Activated CD4-positive, CD25-positive, alpha-beta regulatory T cell treated with anti-CD3 and anti-CD28 coated beads, Interleukin-2, amount 50 U/mL, for 16 hours (primary cell): Measurements from ENCODE around the gene PPP1R12B.
"Not testable (repeated sequence)": the region's sequence is repeated elsewhere in the genome, so short reads cannot be mapped to it uniquely, and the experiment has no call there.

Experiments
- DNase-seq: peaks from one replicate; pipeline ENCODE4 v3.0.0-alpha.2; 2020; ENCODE audit warnings: low read depth, low spot score

PPP1R12B gene

GRCh38 chr1:202398439-202398838, 49.9 kb downstream of the PPP1R12B start:
- DNase-seq: not testable (repeated sequence)

GRCh38 chr1:202401771-202402170, 53.3 kb downstream of the PPP1R12B start:
- not testable (repeated sequence) for DNase-seq

GRCh38 chr1:202403381-202403780, 54.9 kb downstream of the PPP1R12B start:
- not testable (repeated sequence) for DNase-seq

- DNase-seq: no peak
Measured at GRCh38 chr1:202405928-202406327, 57.4 kb downstream of the PPP1R12B start.

GRCh38 chr1:202406896-202407295, 58.4 kb downstream of the PPP1R12B start:
- not testable (repeated sequence) for DNase-seq

- not testable (repeated sequence) for DNase-seq
Measured at GRCh38 chr1:202407378-202407777, 58.9 kb downstream of the PPP1R12B start.

GRCh38 chr1:202410251-202410650, 61.8 kb downstream of the PPP1R12B start:
- not testable (repeated sequence) for DNase-seq

GRCh38 chr1:202410854-202411357, 62.4 kb downstream of the PPP1R12B start:
- not testable (repeated sequence) for DNase-seq

- no peak for DNase-seq
Measured at GRCh38 chr1:202411422-202411821, 62.9 kb downstream of the PPP1R12B start.

- not testable (repeated sequence) for DNase-seq
Measured at GRCh38 chr1:202412421-202412820, 63.9 kb downstream of the PPP1R12B start.

- no peak for DNase-seq
Measured at GRCh38 chr1:202416641-202417040, 68.1 kb downstream of the PPP1R12B start.

- not testable (repeated sequence) for DNase-seq
Measured at GRCh38 chr1:202417141-202417540, 68.6 kb downstream of the PPP1R12B start.

- DNase-seq: not testable (repeated sequence)
Measured at GRCh38 chr1:202417762-202418201, 69.3 kb downstream of the PPP1R12B start.

- DNase-seq: not testable (repeated sequence)
Measured at GRCh38 chr1:202419731-202420130, 71.2 kb downstream of the PPP1R12B start.

GRCh38 chr1:202420422-202421094, 72.1 kb downstream of the PPP1R12B start:
- not testable (repeated sequence) for DNase-seq

GRCh38 chr1:202422709-202423108, 74.2 kb downstream of the PPP1R12B start:
- DNase-seq: not testable (repeated sequence)

GRCh38 chr1:202424260-202424659, 75.8 kb downstream of the PPP1R12B start:
- not testable (repeated sequence) for DNase-seq

- not testable (repeated sequence) for DNase-seq
Measured at GRCh38 chr1:202430111-202430510, 81.6 kb downstream of the PPP1R12B start.

- not testable (repeated sequence) for DNase-seq
Measured at GRCh38 chr1:202432338-202432737, 83.8 kb downstream of the PPP1R12B start.

- DNase-seq: no peak
Measured at GRCh38 chr1:202433155-202434043, 84.9 kb downstream of the PPP1R12B start.

GRCh38 chr1:202434059-202434458, 85.6 kb downstream of the PPP1R12B start:
- no peak for DNase-seq
